Measurements from ENCODE around the gene SYT14.

DNA sequence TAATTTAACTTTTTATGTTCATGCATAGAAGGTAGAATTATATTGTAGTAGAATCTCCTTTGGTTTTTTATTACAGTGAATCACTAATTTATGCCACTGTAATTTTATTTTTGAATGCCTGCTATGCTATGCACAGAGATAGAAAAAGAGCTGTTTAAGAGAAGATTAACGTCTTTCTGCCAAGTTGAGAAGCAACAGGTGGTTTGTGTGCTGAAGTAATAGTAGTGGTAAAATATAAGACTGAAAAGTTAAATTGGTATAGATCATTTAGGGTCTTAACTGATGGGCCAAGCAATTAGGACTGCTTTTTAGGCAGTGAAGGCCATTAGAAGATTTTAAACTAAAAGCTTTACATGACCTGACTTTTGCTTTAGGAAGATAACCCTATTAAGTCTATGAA is 115.1 kb downstream of the SYT14 start:
- TF ChIP-seq CREB1 (IDR thresholded peaks at IDR 0.05; ENCODE audit: low read depth) (no peak), CEBPB (IDR thresholded peaks at IDR 0.05) (no peak), EGR1 (IDR thresholded peaks at IDR 0.05) (no peak), EP300 (IDR thresholded peaks at IDR 0.05; ENCODE audit: borderline replicate concordance) (no peak), RAD21 (IDR thresholded peaks at IDR 0.05; ENCODE audit: low read depth) (no peak), YY1 (IDR thresholded peaks at IDR 0.05; ENCODE audit: low read depth) (no peak), NFIC (IDR thresholded peaks at IDR 0.05) (no peak)
- TF ChIP-seq, protein P1, sequence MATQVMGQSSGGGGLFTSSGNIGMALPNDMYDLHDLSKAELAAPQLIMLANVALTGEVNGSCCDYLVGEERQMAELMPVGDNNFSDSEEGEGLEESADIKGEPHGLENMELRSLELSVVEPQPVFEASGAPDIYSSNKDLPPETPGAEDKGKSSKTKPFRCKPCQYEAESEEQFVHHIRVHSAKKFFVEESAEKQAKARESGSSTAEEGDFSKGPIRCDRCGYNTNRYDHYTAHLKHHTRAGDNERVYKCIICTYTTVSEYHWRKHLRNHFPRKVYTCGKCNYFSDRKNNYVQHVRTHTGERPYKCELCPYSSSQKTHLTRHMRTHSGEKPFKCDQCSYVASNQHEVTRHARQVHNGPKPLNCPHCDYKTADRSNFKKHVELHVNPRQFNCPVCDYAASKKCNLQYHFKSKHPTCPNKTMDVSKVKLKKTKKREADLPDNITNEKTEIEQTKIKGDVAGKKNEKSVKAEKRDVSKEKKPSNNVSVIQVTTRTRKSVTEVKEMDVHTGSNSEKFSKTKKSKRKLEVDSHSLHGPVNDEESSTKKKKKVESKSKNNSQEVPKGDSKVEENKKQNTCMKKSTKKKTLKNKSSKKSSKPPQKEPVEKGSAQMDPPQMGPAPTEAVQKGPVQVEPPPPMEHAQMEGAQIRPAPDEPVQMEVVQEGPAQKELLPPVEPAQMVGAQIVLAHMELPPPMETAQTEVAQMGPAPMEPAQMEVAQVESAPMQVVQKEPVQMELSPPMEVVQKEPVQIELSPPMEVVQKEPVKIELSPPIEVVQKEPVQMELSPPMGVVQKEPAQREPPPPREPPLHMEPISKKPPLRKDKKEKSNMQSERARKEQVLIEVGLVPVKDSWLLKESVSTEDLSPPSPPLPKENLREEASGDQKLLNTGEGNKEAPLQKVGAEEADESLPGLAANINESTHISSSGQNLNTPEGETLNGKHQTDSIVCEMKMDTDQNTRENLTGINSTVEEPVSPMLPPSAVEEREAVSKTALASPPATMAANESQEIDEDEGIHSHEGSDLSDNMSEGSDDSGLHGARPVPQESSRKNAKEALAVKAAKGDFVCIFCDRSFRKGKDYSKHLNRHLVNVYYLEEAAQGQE (IDR thresholded peaks at IDR 0.05; ENCODE audit: low read depth), result no peak
- TF ChIP-seq, protein P2, sequence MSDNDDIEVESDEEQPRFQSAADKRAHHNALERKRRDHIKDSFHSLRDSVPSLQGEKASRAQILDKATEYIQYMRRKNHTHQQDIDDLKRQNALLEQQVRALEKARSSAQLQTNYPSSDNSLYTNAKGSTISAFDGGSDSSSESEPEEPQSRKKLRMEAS (IDR thresholded peaks at IDR 0.05), result no peak

Measured in Ishikawa (cell line).